PC-3 (cell line): Measurements from ENCODE around the gene PLEKHM3.

Experiments
- EZH2 ChIP-seq: fragments of 300-600 bp; sonication (generic); IDR thresholded peaks from one replicate; pipeline ENCODE4 v1.6.1; 2017; ENCODE audit warnings: antibody characterized with exemption, mild to moderate bottlenecking, low read length; ENCODE audit not compliant: unreplicated experiment
- TF ChIP-seq, protein P1 (sequence below): fragments of 300-600 bp; sonication (generic); conservative IDR thresholded peaks from 2 replicates; pipeline ENCODE4 v1.5.1; 2017; ENCODE audit warnings: antibody characterized with exemption, low read depth, mild to moderate bottlenecking, low read length

DNA sequence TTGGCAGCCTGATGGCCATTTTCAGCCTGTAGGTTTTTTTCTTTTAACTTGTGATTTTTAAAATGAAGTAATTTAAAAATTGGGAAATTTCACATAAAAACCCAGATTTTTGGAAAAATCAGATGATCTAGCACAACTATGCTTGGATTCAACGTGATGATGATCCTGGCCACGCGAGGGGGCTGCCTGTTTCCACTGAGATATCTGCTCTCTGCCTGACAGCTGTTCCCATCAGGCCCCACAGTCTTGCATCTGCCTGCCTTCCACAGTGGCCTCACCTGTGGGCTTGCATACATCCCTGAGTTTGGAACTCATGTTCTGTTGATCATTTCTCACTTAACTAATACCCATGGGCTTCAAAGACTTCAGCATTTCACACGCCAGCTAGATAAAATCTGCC is 163.5 kb downstream of the PLEKHM3 start:
- TF ChIP-seq, protein P1, sequence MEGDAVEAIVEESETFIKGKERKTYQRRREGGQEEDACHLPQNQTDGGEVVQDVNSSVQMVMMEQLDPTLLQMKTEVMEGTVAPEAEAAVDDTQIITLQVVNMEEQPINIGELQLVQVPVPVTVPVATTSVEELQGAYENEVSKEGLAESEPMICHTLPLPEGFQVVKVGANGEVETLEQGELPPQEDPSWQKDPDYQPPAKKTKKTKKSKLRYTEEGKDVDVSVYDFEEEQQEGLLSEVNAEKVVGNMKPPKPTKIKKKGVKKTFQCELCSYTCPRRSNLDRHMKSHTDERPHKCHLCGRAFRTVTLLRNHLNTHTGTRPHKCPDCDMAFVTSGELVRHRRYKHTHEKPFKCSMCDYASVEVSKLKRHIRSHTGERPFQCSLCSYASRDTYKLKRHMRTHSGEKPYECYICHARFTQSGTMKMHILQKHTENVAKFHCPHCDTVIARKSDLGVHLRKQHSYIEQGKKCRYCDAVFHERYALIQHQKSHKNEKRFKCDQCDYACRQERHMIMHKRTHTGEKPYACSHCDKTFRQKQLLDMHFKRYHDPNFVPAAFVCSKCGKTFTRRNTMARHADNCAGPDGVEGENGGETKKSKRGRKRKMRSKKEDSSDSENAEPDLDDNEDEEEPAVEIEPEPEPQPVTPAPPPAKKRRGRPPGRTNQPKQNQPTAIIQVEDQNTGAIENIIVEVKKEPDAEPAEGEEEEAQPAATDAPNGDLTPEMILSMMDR = no peak
- no peak for TF ChIP-seq EZH2
